H1 (cell line): Measurements from ENCODE around the gene ADGRL3. TPM values are rescaled to one million over a fixed set of nuclear protein-coding genes. Genes with fewer than 3 reads are reported as not detected.

Source experiments
- CTCF ChIA-PET: fragments of 300-600 bp; sonication (Branson Sonifier 250); formaldehyde crosslinking; loops from one replicate; lab custom pipeline; 2021; ENCODE audit not compliant: partially characterized antibody; lab: Charles Lee
- POLR2A ChIA-PET: fragments of 300-600 bp; sonication (Branson Sonifier 250); formaldehyde crosslinking; loops from one replicate; lab custom pipeline; 2021; ENCODE audit warnings: inconsistent platforms; ENCODE audit not compliant: partially characterized antibody; lab: Charles Lee
- DNase-seq, 2 experiments: peaks; one replicate each; pipeline versions ENCODE4 v3.0.0 to v3.0.0-alpha.2; 2010 to 2022; ENCODE audit warnings: low spot score in 2 of 2, low read depth in 1 of 2, mixed read lengths in 1 of 2
- FAIRE-seq: peaks from 2 replicates; lab custom pipeline; 2011; peaks lifted over from hg19 to GRCh38; lab: Jason Lieb, UNC
- H2AFZ ChIP-seq: 2 replicates; pipeline ENCODE4 v1.8.1; 2012; ENCODE audit warnings: low read length, inconsistent platforms
- H2AK5ac ChIP-seq: 2 replicates; pipeline ENCODE4 v1.6.1; 2013; ENCODE audit warnings: low read depth, low read length
- H2BK120ac ChIP-seq: replicated peaks from 2 replicates; pipeline ENCODE3; 2013; ENCODE audit warnings: low read depth, low read length, inconsistent platforms
- H2BK12ac ChIP-seq: 2 replicates; pipeline ENCODE4 v1.6.1; 2013; ENCODE audit warnings: low read depth, low read length
- H2BK15ac ChIP-seq: 2 replicates; pipeline ENCODE4 v1.6.1; 2013; ENCODE audit warnings: low read length
- H2BK20ac ChIP-seq: 2 replicates; pipeline ENCODE4 v1.6.1; 2013; ENCODE audit warnings: low read length
- H2BK5ac ChIP-seq: 2 replicates; pipeline ENCODE4 v1.6.1; 2013; ENCODE audit warnings: low read depth, low read length
- H3K14ac ChIP-seq: 2 replicates; pipeline ENCODE4 v1.6.1; 2013; ENCODE audit warnings: inconsistent platforms; ENCODE audit not compliant: insufficient read length
- H3K18ac ChIP-seq: 2 replicates; pipeline ENCODE4 v1.6.1; 2013; ENCODE audit warnings: low read length; ENCODE audit errors: extremely low read depth
- H3K23ac ChIP-seq: 2 replicates; pipeline ENCODE4 v1.6.1; 2013; ENCODE audit warnings: inconsistent platforms; ENCODE audit not compliant: insufficient read length
- H3K23me2 ChIP-seq: 2 replicates; pipeline ENCODE4 v1.6.1; 2013; ENCODE audit warnings: low read depth, low read length
- H3K27ac ChIP-seq: 2 replicates; pipeline ENCODE4 v1.6.1; 2011; ENCODE audit warnings: low read depth, low read length, inconsistent platforms
- H3K27me3 ChIP-seq, 4 experiments: replicated peaks in 1 of 4; 1 replicate in 1 of 4; 2 replicates in 3 of 4; pipeline versions ENCODE4 v1.6.1 to v1.8.1; 2011 to 2013; ENCODE audit warnings: low read length in 3 of 4, mild to moderate bottlenecking in 3 of 4, inconsistent platforms in 2 of 4, mixed read lengths in 2 of 4, moderate library complexity in 1 of 4; ENCODE audit not compliant: control insufficient read depth in 3 of 4, insufficient read depth in 3 of 4; ENCODE audit errors: extremely low read depth in 1 of 4
- H3K36me3 ChIP-seq, 4 experiments: 2 replicates each; pipeline versions ENCODE4 v1.6.1 to v1.8.1; 2011 to 2013; ENCODE audit warnings: mild to moderate bottlenecking in 4 of 4, low read length in 3 of 4, moderate library complexity in 2 of 4, control low read depth in 1 of 4, inconsistent platforms in 1 of 4; ENCODE audit not compliant: insufficient read depth in 4 of 4, control insufficient read depth in 2 of 4
- H3K4ac ChIP-seq: replicated peaks from 2 replicates; pipeline ENCODE3; 2013; ENCODE audit warnings: low read length, low read depth, mixed read lengths, inconsistent platforms; ENCODE audit not compliant: insufficient read length
- H3K4me1 ChIP-seq, 4 experiments: replicated peaks in 1 of 4; 1 replicate in 1 of 4; 2 replicates in 3 of 4; pipeline versions ENCODE4 v1.6.1 to v1.8.1; 2011 to 2013; ENCODE audit warnings: low read length in 3 of 4, inconsistent platforms in 2 of 4, mixed read lengths in 1 of 4; ENCODE audit not compliant: insufficient read depth in 4 of 4, control insufficient read depth in 3 of 4
- H3K4me2 ChIP-seq, 2 experiments: 2 replicates each; pipeline versions ENCODE4 v1.6.1 to v1.8.1; 2011 to 2013; ENCODE audit warnings: low read depth in 2 of 2, low read length in 2 of 2, control low read depth in 1 of 2, inconsistent platforms in 1 of 2, mild to moderate bottlenecking in 1 of 2; ENCODE audit not compliant: insufficient read depth in 1 of 2
- H3K4me3 ChIP-seq, 4 experiments: fragments of 200-600, 300-600 bp in 1 of 4; sonication (generic), shearing (Covaris generic), sonication (Bioruptor Twin) in 1 of 4; 2 replicates each; pipeline versions ENCODE4 v1.5.1 to v1.8.1; 2011 to 2016; ENCODE audit warnings: low read length in 4 of 4, low read depth in 3 of 4, control low read depth in 2 of 4, inconsistent platforms in 2 of 4, mild to moderate bottlenecking in 2 of 4, mixed read lengths in 1 of 4, moderate library complexity in 1 of 4; ENCODE audit not compliant: insufficient read depth in 2 of 4; ENCODE audit errors: extremely low read depth in 1 of 4
- H3K56ac ChIP-seq: replicated peaks from 2 replicates; pipeline ENCODE3; 2013; ENCODE audit warnings: low read depth, mild to moderate bottlenecking, mixed read lengths, low read length, inconsistent platforms; ENCODE audit not compliant: insufficient read length
- H3K79me1 ChIP-seq: 2 replicates; pipeline ENCODE4 v1.6.1; 2013; ENCODE audit warnings: low read depth, low read length, control low read depth
- H3K79me2 ChIP-seq, 2 experiments: 2 replicates each; pipeline versions ENCODE4 v1.6.1 to v1.8.1; 2012 to 2013; ENCODE audit warnings: low read length in 2 of 2, mild to moderate bottlenecking in 2 of 2, inconsistent platforms in 1 of 2; ENCODE audit not compliant: insufficient read depth in 2 of 2, control insufficient read depth in 1 of 2
- H3K9ac ChIP-seq, 4 experiments: replicated peaks in 1 of 4; 1 replicate in 1 of 4; 2 replicates in 3 of 4; pipeline versions ENCODE4 v1.6.1 to v1.8.1; 2011 to 2013; ENCODE audit warnings: low read depth in 3 of 4, low read length in 3 of 4, control low read depth in 2 of 4, mild to moderate bottlenecking in 2 of 4, moderate library complexity in 2 of 4, inconsistent platforms in 1 of 4; ENCODE audit errors: extremely low read depth in 1 of 4
- H3K9me3 ChIP-seq, 2 experiments: 2 replicates each; pipeline versions ENCODE4 v1.6.1 to v1.8.1; 2012 to 2013; ENCODE audit warnings: mild to moderate bottlenecking in 2 of 2, moderate library complexity in 2 of 2, control low read depth in 1 of 2, inconsistent platforms in 1 of 2, low read depth in 1 of 2, low read length in 1 of 2, mixed read lengths in 1 of 2; ENCODE audit not compliant: insufficient read depth in 2 of 2
- H4K20me1 ChIP-seq, 2 experiments: replicated peaks in 1 of 2; 2 replicates each; pipeline versions ENCODE3 to v1.8.1; 2011 to 2013; ENCODE audit warnings: inconsistent platforms in 2 of 2, low read length in 2 of 2, mild to moderate bottlenecking in 1 of 2; ENCODE audit not compliant: insufficient read depth in 2 of 2, control insufficient read depth in 1 of 2
- H4K5ac ChIP-seq: 2 replicates; pipeline ENCODE4 v1.6.1; 2013; ENCODE audit warnings: low read length, low read depth, mixed read lengths, inconsistent platforms; ENCODE audit not compliant: insufficient read length
- H4K8ac ChIP-seq: 2 replicates; pipeline ENCODE4 v1.8.0; 2013; ENCODE audit warnings: mild to moderate bottlenecking, moderate library complexity, low read length, inconsistent platforms; ENCODE audit not compliant: insufficient read depth; ENCODE audit errors: extremely low read depth
- H4K91ac ChIP-seq: replicated peaks from 2 replicates; pipeline ENCODE3; 2013; ENCODE audit warnings: low read length, mixed read lengths, inconsistent platforms; ENCODE audit not compliant: insufficient read length
- JUN ChIP-seq: IDR thresholded peaks from 2 replicates; pipeline ENCODE4 v1.6.1; 2011; ENCODE audit warnings: low read depth, mild to moderate bottlenecking, improper control_type of control experiment, low read length
- RFX5 ChIP-seq: IDR thresholded peaks from 2 replicates; pipeline ENCODE4 v1.6.1; 2011; ENCODE audit warnings: low read depth, low read length, improper control_type of control experiment, borderline replicate concordance
- TEAD4 ChIP-seq: IDR thresholded peaks from 2 replicates; pipeline ENCODE4 v1.6.1; 2012; ENCODE audit warnings: low read depth, low read length, inconsistent platforms, mixed read lengths
- WGBS, 2 experiments: shearing (Covaris generic) in 1 of 2; methylation state at CpG; one replicate each; pipeline versions ENCODE4 v1.1.6 to v1.1.7; 2013 to 2015; ENCODE audit warnings: low lambda C conversion rate in 2 of 2, mixed read lengths in 2 of 2, inconsistent platforms in 1 of 2, low coverage in 1 of 2, missing lambda C conversion rate in 1 of 2; ENCODE audit not compliant: insufficient replicate concordance in 2 of 2, insufficient coverage in 1 of 2, insufficient read length in 1 of 2; ENCODE audit errors: extremely low coverage in 1 of 2, missing lambda C conversion rate in 1 of 2; 5-methylcytosine and 5-hydroxymethylcytosine counted together
- polyA plus RNA-seq, 7 experiments: library from polyadenylated mRNA; depleted of rRNA in 3 of 7; stranded (reverse) in 5 of 7; unstranded in 2 of 7; fragments of >200 nt in 5 of 7; fragments of 200-250 nt in 2 of 7; gene quantifications; 1 replicate in 5 of 7; 2 replicates in 1 of 7; 4 replicates in 1 of 7; pipeline versions ENCODE4 v1.2.1 to v1.2.3, GENCODE V29; 2011 to 2013; ENCODE audit warnings: missing spikeins in 2 of 7, mixed read lengths in 2 of 7
- total RNA-seq: library from RNA; stranded (reverse); fragmentation: NEBNext Ultra II Directional; extraction: Animal tissue kit (Norgen Biotek cat#: 25700); gene quantifications from 2 replicates; pipeline ENCODE4 v1.2.1, GENCODE V29; 2021

Gene ADGRL3
- total and polyA plus RNA-seq, 2 of the 8 experiments (the other 6 are each of a cell fraction or from before 2014, with no cell fraction given), result 6.6 to 13.0 TPM

GRCh38 chr4:61204353-61205060 lies 4.4 kb downstream of the ADGRL3 start:
- H2BK15ac ChIP-seq, result no peak overlapping the region
- no peak overlapping the region for H2BK12ac ChIP-seq
- no peak overlapping the region for H3K14ac ChIP-seq
- H3K4me1 ChIP-seq, result peaks cover 0 to 11% (median 7%) of the 10 kb centered on the region in 4 experiments; a peak in 4 of 7 replicates
- no peak overlapping the region for H2BK120ac ChIP-seq
- H3K9ac ChIP-seq, result no peak overlapping the region
- no peak overlapping the region for H3K4me3 ChIP-seq
- H3K27me3 ChIP-seq, result peaks cover 0 to 25% (median 20%) of the 10 kb centered on the region in 4 experiments; a peak in 5 of 7 replicates
- H3K4me2 ChIP-seq, result no peak overlapping the region
- peaks cover 0 to 70% of the 10 kb centered on the region in 2 experiments; a peak in 2 of 4 replicates for H3K79me2 ChIP-seq
- no peak overlapping the region for H4K8ac ChIP-seq
- no peak overlapping the region for H2BK5ac ChIP-seq
- H2AK5ac ChIP-seq, result no peak overlapping the region
- H4K20me1 ChIP-seq, result peaks cover 5 to 14% of the 10 kb centered on the region in 2 experiments
- no peak overlapping the region for H3K23ac ChIP-seq
- WGBS, 2 experiments, result 88% methylated on average over 2 of the region's 2 CpGs; no CpG with 5 or more reads in 1 of the 2 experiments
- POLR2A ChIA-PET, result interaction anchor here (0.7 kb wide), 1 partner anchor 890 kb away, joined by 3 read pairs; no protein-coding TSS in a partner anchor
- H4K5ac ChIP-seq, result no peak overlapping the region
- DNase-seq (no peak), FAIRE-seq (no peak)
- peaks cover 21% of the 10 kb centered on the region for H3K23me2 ChIP-seq
- no peak overlapping the region for H2AFZ ChIP-seq
- H4K91ac ChIP-seq, result no peak overlapping the region
- no peak overlapping the region for H2BK20ac ChIP-seq
- no peaks in the 10 kb centered on the region for H3K79me1 ChIP-seq
- no peak overlapping the region for H3K27ac ChIP-seq
- H3K18ac ChIP-seq, result no peak overlapping the region
- H3K9me3 ChIP-seq, result no peaks in the 10 kb centered on the region
- CTCF ChIA-PET, result interaction anchor here (1.1 kb wide), 1 partner anchor 27 kb away, joined by 3 read pairs; no protein-coding TSS in a partner anchor
- H3K4ac ChIP-seq, result no peak overlapping the region
- no peak for TF ChIP-seq RFX5
- peak; percentile 34; the same call in 1 of the 2 replicates for TF ChIP-seq TEAD4
- TF ChIP-seq JUN, result 0 out of 2 replicates have a peak, but pooled peaks have one; percentile 55
- H3K56ac ChIP-seq, result no peak overlapping the region
- no peaks in the 10 kb centered on the region for H3K36me3 ChIP-seq
